ENCODE data around the gene PTPN22.
A peak's percentile ranks its signal among the peaks of the same experiment; 100 is the strongest.
"Not testable (repeated sequence)": the region's sequence is repeated elsewhere in the genome, so short reads cannot be mapped to it uniquely, and the experiment has no call there.

PTPN22 gene

DNA sequence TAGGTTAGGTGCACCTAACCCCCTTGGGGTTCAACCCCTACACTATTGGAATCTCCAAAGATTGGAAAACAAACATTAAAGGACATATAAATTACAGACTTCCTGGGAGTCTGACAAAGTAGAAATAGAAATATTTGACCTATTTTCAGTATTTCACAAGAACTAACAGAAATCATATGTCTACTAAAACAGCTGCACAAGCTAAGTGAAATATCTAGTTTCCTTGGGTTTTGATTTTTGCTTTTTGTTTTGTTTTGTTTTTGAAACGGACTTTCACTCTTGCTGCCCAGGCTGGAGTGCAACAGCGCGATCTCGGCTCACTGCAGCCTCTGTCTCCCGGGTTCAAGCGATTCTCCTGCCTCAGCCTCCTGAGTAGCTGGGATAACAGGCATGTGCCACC, 18.8 kb downstream of the PTPN22 start:
- DNase-seq (ENCODE audit: low read depth): not testable (repeated sequence)

DNA sequence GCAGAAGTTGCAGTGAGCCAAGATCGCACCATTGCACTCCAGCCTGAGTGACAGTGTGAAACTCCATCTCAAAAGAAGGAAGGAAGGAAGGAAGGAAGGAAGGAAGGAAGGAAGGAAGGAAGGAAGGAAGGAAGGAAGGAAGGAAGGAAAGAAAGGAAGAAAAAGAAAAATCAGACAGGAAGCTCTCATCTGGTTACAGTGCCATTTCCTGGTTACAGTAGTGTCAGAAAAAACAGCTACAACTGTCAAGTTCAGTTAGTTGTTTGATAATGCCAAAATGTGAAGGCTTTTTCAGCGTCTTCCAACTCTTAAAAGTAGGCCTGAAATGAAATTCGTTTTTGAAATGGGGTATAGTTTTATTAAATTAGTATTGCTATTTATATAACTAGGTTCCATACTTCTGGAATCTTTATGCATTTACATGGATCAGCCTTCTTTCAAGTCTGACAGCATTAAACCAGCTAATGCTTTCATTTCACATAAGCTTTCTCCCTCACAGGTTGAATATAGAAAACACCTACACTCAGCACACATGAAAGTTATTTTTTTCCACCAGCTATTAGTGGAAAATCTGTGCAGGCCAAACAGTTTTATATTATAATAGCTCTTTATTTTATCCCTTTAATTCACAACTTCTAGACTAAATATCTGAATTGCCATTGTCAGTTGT, 21.2 kb downstream of the PTPN22 start:
- no peak for DNase-seq (ENCODE audit: low read depth)

- DNase-seq (ENCODE audit: low read depth): no peak
Measured at GRCh38 chr1:113849072-113849471, 22.4 kb downstream of the PTPN22 start.

DNA sequence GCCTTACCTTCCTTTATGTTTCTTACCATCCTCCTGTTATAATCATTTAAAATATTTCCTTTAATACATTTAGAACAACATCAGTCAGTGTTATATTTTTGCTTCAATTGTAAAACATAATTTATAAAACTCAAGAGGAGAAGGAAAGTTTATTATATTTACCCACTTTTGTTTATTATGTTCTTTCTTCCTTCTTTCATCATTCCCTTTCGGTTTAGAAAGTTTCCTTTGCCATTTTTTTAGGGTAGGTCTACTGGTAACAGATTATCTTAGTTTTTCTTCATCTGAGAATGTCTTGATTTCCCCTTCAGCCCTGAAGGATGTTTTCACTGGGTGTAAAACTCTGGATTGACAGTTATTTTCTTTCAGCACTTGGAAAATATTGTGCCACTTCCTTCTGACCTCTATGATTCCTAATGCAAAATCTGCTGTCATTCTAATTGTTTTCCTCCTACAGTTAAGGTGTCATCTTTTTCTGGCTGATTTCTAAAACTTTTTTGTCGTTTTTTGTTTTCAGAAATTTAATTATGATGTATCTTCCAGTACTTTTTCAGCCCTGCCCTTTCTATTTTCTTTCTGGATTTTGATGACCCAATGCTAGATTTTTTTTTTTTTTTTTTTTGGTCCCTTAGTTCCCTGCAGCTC, 25.0 kb downstream of the PTPN22 start:
- no peak for DNase-seq (ENCODE audit: low read depth)

DNA sequence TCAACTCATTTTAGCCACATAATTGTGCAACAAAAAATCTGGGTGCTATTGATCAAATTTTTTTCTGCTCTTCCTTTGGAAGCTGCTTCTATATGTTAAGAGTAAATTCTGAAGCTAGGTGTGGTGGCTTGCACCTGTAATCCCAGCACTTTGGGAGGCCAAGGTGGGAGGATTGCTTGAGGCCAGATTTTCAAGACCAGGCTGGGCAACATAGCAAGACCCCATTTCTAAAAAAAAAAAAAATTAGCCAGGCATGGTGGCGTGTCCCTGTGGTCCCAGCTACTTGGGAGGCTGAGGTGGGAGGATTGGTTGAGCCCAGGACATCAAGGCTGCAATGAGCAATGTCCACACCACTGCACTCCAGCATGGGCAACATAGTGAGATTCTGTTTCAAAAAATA, 35.0 kb downstream of the PTPN22 start:
- DNase-seq (ENCODE audit: low read depth): no peak

DNA sequence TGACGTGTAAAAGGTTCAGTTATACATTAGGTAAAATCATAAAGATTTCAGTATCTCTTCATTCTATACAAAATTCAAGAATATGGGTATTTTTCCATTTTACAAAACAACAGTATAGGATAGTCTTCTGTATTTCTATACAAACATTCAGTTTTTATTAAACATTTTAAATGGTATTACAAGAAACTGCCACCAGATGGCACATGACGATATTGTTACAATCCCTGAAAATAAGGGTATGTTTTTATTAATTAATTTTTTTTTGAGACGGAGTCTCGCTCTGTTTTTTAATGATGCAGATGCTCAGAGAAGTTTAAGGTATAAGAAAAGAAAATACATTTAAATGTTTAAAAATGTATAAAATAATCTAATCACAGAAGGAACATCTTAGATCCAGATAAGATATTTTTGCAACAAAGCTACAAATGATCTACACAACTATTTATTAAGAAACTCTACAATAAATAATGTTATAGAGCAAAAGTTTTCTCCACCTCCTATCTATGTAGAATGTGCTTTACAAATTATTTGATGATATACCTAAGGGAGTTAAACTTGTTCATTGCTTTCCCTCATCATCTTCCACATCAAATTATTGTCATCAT, 35.7 kb downstream of the PTPN22 start:
- no peak for DNase-seq (ENCODE audit: low read depth)

GRCh38 chr1:113834716-113835115, 36.8 kb downstream of the PTPN22 start:
- no peak for DNase-seq (ENCODE audit: low read depth)

- no peak for DNase-seq (ENCODE audit: low read depth)
Measured at GRCh38 chr1:113830039-113830438, 41.5 kb downstream of the PTPN22 start.

GRCh38 chr1:113821916-113822315, 49.6 kb downstream of the PTPN22 start:
- no peak for DNase-seq (ENCODE audit: low read depth)

DNA sequence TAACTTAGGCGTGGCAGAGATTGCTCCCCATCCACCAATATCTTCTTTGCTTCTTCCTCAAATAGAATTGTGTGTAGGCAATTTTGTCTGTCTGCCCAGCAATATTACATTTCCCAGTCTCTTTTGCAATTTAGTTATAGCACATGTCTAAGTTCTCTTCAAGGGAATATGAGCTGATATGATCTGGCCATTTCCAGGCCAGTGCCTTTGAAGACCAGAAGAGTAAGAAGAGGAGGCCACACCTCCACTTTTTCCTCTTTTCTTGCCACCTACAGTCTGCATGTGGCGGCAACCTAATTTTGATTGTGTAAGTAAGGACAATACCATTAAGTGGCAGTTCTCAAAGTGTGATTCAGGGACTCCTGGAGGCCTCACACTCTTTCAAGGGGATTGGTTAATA, 52.9 kb downstream of the PTPN22 start:
- no peak for DNase-seq (ENCODE audit: low read depth)

- DNase-seq (ENCODE audit: low read depth): no peak
Measured at GRCh38 chr1:113813218-113813617, 58.3 kb downstream of the PTPN22 start.

- DNase-seq (ENCODE audit: low read depth): no peak
Measured at GRCh38 chr1:113812661-113813135, 58.8 kb downstream of the PTPN22 start.

- peak; percentile 95 for DNase-seq (ENCODE audit: low read depth)
Measured at GRCh38 chr1:113811888-113812660, 59.4 kb downstream of the PTPN22 start, which contains the start of gene RSBN1. RSBN1 (minus strand) TSS chr1:113812476; CDS start chr1:113812412, 64 bp downstream.

- DNase-seq (ENCODE audit: low read depth): peak; percentile 9
Measured at GRCh38 chr1:113811156-113811887, 60.2 kb downstream of the PTPN22 start.

- no peak for DNase-seq (ENCODE audit: low read depth)
Measured at GRCh38 chr1:113809670-113810602, 61.6 kb downstream of the PTPN22 start.

DNA sequence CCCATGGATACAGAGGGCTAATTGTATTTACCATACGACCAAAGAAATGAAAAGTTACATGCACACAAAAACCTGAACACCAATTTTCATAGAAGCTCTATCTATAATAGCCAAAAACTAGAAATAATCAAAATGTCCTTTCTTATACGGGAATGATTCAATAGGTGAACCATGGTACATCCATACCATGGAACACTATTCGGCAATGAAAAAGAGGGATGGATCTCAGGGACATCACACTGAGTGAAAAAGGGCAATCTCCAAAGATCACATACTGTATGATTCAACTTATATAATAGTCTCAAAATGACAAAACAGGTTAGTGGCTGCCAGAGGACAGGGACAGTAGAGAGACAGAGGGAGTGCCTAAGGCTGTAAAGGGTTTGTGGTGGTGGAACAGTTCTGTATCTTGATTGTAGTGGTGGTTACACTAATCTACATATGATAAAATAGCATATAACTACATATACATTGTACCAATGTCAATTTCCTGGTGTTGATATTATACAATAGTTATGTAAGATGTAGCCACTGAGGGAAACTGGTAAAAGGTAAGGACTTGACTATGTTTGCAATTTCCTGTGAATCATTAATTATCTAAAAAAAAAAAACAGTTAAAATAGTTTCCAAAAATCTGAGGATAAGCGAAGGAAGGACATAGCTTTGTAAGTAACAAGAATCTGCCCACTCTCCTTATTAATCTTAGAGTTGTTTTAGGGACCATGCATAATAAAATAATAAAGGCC, 62.9 kb downstream of the PTPN22 start:
- no peak for DNase-seq (ENCODE audit: low read depth)

DNA sequence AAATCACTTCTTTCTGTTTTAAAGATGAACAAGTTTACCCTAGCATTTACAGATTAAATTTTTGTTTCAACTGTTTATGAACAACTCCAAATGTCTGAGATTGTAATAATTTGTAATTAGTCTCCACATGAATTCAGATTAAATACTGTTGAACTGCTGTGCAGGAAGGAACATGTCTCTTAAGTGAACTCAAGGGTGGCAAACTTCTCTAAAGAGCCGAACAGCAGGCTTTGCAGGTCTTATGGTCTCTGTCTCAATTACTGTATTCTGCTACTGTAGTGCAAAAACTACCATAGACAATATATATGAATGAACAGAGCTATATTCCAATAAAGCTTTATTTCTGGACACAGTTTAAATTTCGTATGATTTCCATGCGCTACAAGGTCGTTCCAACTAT, 65.9 kb downstream of the PTPN22 start:
- no peak for DNase-seq (ENCODE audit: low read depth)

DNA sequence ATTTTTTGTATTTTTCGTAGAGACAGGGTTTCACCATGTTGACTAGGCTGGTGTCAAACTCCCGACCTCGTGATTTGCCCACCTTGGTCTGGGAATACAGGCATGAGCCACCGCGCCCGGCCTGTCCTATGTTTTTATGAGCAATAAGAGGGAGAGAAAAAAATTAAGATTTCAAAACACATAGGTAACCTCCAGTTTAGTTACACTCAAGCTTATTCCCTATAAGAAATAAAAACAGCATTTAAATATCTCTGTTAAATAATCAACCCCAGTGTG, 66.3 kb downstream of the PTPN22 start:
- no peak for DNase-seq (ENCODE audit: low read depth)

DNA sequence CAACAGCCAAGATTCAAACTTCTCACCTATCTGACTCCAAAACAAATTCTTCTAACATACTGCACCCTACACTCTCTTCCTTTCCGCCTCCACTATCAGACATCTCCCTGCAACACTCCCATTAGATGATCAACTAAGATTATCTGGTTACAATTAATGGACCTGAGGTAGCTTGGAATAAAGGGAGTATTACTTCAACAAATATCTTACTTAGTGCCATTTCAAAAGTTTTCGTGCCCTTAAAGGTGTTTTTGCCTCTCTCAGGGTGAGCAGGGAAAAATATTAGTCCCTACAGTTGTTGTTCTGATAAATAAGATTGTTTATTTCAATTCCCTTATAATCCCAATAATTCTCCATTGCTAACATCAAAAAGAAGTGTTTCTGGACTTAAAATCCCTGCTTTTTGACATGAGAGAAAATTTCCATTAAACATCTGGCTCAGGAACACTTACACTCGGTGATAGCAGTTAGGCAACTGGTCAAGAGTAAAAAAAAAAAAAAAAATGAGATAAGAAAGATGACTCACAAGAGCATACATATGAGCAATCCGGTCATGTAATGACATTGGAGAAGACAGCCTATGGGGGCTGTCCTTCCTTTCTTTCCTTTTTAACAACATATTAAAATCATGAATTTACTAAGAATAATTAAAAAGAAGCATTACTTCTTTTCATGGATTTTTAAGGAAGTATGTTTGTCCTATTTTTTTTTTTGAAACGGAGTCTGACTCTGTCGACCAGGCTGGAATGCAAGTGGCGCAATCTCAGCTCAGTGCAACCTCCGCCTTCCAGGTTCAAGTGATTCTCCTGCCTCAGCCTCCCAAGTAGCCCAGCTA, 66.9 kb downstream of the PTPN22 start:
- no peak for DNase-seq (ENCODE audit: low read depth)
